Left ventricle myocardium superior (tissue), 1 donor: ENCODE results near the gene ITSN1. TPM values are rescaled to one million over a fixed set of nuclear protein-coding genes. Genes with fewer than 3 reads are reported as not detected.

ENCODE experiments used
- ATAC-seq: fragments of 200-7000 bp; cut with Tn5 transposase; one replicate; pipeline ENCODE4 v1.9.1; 2020; ENCODE audit warnings: mild to moderate bottlenecking, moderate library complexity
- DNase-seq: peaks from one replicate; pipeline ENCODE4 v3.0.0-alpha.2; 2020
- intact Hi-C: fragments of 100-400 bp; cut with micrococcal nuclease; formaldehyde crosslinking; loops from one replicate; pipeline ENCODE4 v1.11.0; 2022
- total RNA-seq: library from RNA; stranded (reverse); fragmentation: NEBNext Ultra II Directional; extraction: Animal tissue kit (Norgen Biotek cat#: 25700); gene quantifications from one replicate; pipeline ENCODE4 v1.2.1, GENCODE V29; 2021
- donor health status: DM: no; HTN: yes; CAD: no; lungs with severe emphysema.

ITSN1 gene
- total RNA-seq, 1 donor from 2014 or later: 44.4 TPM

- ATAC-seq: no peak
- intact Hi-C loops: no loop called here
- no peak for DNase-seq
Measured at GRCh38 chr21:33948951-33949444, 306.7 kb downstream of the ITSN1 start.

Other genes with a start within 250 kb of the ITSN1 start
- 35.1 TPM for gene IFNGR2, start 239.1 kb upstream of the ITSN1 start, total RNA-seq
- gene TMEM50B, start 162.5 kb upstream of the ITSN1 start, total RNA-seq: 32.8 TPM
- 6.7 TPM for gene DNAJC28, start 150.8 kb upstream of the ITSN1 start, total RNA-seq
- 33.4 TPM for gene GART, start 100.4 kb upstream of the ITSN1 start, total RNA-seq
- gene SON, start 99.5 kb upstream of the ITSN1 start, total RNA-seq: 141 TPM
- 7.6 TPM for gene DONSON, start 53.8 kb upstream of the ITSN1 start, total RNA-seq
- gene CRYZL1, start 760 bp upstream of the ITSN1 start, total RNA-seq: 25.2 TPM